Measurements from ENCODE around the gene VAV2.
"Not testable (repeated sequence)": the region's sequence is repeated elsewhere in the genome, so short reads cannot be mapped to it uniquely, and the experiment has no call there.

Gene VAV2

GRCh38 chr9:133995012-133995896, 3.1 kb upstream of the VAV2 start:
- no peak for DNase-seq (ENCODE audit: low spot score)

- DNase-seq (ENCODE audit: low spot score): peak; percentile 77
Observed at GRCh38 chr9:133994353-133995011, 2.4 kb upstream of the VAV2 start.

GRCh38 chr9:133993635-133994253, 1.6 kb upstream of the VAV2 start:
- no peak for DNase-seq (ENCODE audit: low spot score)

- DNase-seq (ENCODE audit: low spot score): peak; percentile 46
Observed at GRCh38 chr9:133992780-133993634, 883 bp upstream of the VAV2 start.

- DNase-seq (ENCODE audit: low spot score): no peak
Observed at GRCh38 chr9:133991214-133991921, 756 bp downstream of the VAV2 start.

- no peak for DNase-seq (ENCODE audit: low spot score)
Observed at GRCh38 chr9:133990366-133991213, 1.5 kb downstream of the VAV2 start.

GRCh38 chr9:133989625-133990365, 2.3 kb downstream of the VAV2 start:
- DNase-seq (ENCODE audit: low spot score): no peak

- DNase-seq (ENCODE audit: low spot score): not testable (repeated sequence)
Observed at GRCh38 chr9:133988771-133989170, 3.4 kb downstream of the VAV2 start.

- no peak for DNase-seq (ENCODE audit: low spot score)
Observed at GRCh38 chr9:133987946-133988665, 4.0 kb downstream of the VAV2 start.

- no peak for DNase-seq (ENCODE audit: low spot score)
Observed at GRCh38 chr9:133987446-133987788, 4.7 kb downstream of the VAV2 start.

- DNase-seq (ENCODE audit: low spot score): no peak
Observed at GRCh38 chr9:133986774-133987445, 5.2 kb downstream of the VAV2 start.

GRCh38 chr9:133986061-133986460, 6.1 kb downstream of the VAV2 start:
- DNase-seq (ENCODE audit: low spot score): no peak

- no peak for DNase-seq (ENCODE audit: low spot score)
Observed at GRCh38 chr9:133982971-133983720, 9.0 kb downstream of the VAV2 start.

GRCh38 chr9:133981958-133982681, 10.0 kb downstream of the VAV2 start:
- no peak for DNase-seq (ENCODE audit: low spot score)

- DNase-seq (ENCODE audit: low spot score): no peak
Observed at GRCh38 chr9:133981589-133981957, 10.6 kb downstream of the VAV2 start.

- no peak for DNase-seq (ENCODE audit: low spot score)
Observed at GRCh38 chr9:133980864-133981588, 11.1 kb downstream of the VAV2 start.

Data from activated CD4-positive, alpha-beta T cell treated with anti-CD3 and anti-CD28 coated beads, Interleukin-2, Interleukin-4, amounts not matched to agents 100 ng/mL and 50 ng/mL, durations not matched to agents 16 hours and 8 hours (primary cell).